Right lobe of liver (tissue), 6 donors: Measurements from ENCODE around the gene NDUFA13. TPM values are rescaled to one million over a fixed set of nuclear protein-coding genes. Genes with fewer than 3 reads are reported as not detected.

Experiments used
- ATAC-seq, 4 donors: fragments of 200-7000 bp; cut with Tn5 transposase; one replicate each; pipeline ENCODE4 v1.9.1; 2020; ENCODE audit warnings: mild to moderate bottlenecking in 4 of 4, moderate library complexity in 4 of 4
- DNase-seq, 3 donors: peaks; one replicate each; pipeline ENCODE4 v3.0.0-alpha.2; 2020
- H3K27ac ChIP-seq, 3 donors: fragments of 200-600 bp; one replicate each; pipeline ENCODE4 v1.8.0; 2022
- H3K27me3 ChIP-seq, 2 donors: fragments of 200-600 bp; one replicate each; pipeline ENCODE4 v1.8.0; 2022
- H3K36me3 ChIP-seq, 4 donors: fragments of 200-600 bp; sonication (generic) in 1 of 4; one replicate each; pipeline versions ENCODE4 v1.5.1 to v1.8.0; 2017 to 2022; ENCODE audit warnings: control low read depth in 1 of 4
- H3K4me1 ChIP-seq, 4 donors: fragments of 200-600 bp; sonication (generic) in 1 of 4; one replicate each; pipeline versions ENCODE4 v1.5.1 to v1.8.0; 2017 to 2022; ENCODE audit warnings: control low read depth in 1 of 4
- H3K4me3 ChIP-seq, 3 donors: fragments of 200-600 bp; one replicate each; pipeline ENCODE4 v1.8.0; 2022
- H3K9me3 ChIP-seq, 4 donors: fragments of 200-600 bp; sonication (generic) in 1 of 4; one replicate each; pipeline versions ENCODE4 v1.5.1 to v1.8.0; 2017 to 2022; ENCODE audit warnings: control low read depth in 1 of 4
- POLR2A ChIP-seq: fragments of 450-650 bp; IDR thresholded peaks from one replicate; pipeline ENCODE4 v1.6.1; 2017; ENCODE audit warnings: antibody characterized with exemption, mild to moderate bottlenecking
- WGBS: methylation state at CpG from one replicate; pipeline ENCODE4 v1.1.6; 2018; ENCODE audit warnings: low coverage, low lambda C conversion rate; ENCODE audit not compliant: insufficient coverage; ENCODE audit errors: missing lambda C conversion rate; 5-methylcytosine and 5-hydroxymethylcytosine counted together
- intact Hi-C, 2 donors: fragments of 100-400 bp; cut with DNase I; formaldehyde crosslinking; loops; one replicate each; pipeline versions ENCODE4 v1.11.2 to v1.14.1; 2022
- total RNA-seq, 6 experiments: library from RNA; depleted of rRNA in 2 of 6; stranded (reverse); fragments of >200 nt in 2 of 6; fragmentation: NEBNext Ultra II Directional in 3 of 6; extraction: Animal tissue kit (Norgen Biotek cat#: 25700) in 3 of 6; gene quantifications; one replicate each; pipeline versions ENCODE4 v1.1.0 to v1.2.4, GENCODE V29; 2016 to 2023
- TF ChIP-seq, protein P1 (sequence below), 4 donors: fragments of 200-600 bp in 3 of 4; fragments of 450-650 bp in 1 of 4; IDR thresholded peaks; one replicate each; pipeline versions ENCODE4 v1.5.1 to v1.8.0; 2016 to 2022; ENCODE audit warnings: antibody characterized with exemption in 4 of 4, mild to moderate bottlenecking in 2 of 4
- donor health status: DM: no; HTN: yes; CAD: no.
- donor health status: DM: no; HTN: no; CAD: no.
- donor health status: DM: no; HTN: no; CAD: no.
- donor health status: DM: no; HTN: yes; CAD: no.
- donor health status: DM: no; HTN: yes; CAD: no.

The NDUFA13 gene
- total RNA-seq, 6 experiments from 2014 or later = 20.8 to 202 (median 154) TPM

DNA sequence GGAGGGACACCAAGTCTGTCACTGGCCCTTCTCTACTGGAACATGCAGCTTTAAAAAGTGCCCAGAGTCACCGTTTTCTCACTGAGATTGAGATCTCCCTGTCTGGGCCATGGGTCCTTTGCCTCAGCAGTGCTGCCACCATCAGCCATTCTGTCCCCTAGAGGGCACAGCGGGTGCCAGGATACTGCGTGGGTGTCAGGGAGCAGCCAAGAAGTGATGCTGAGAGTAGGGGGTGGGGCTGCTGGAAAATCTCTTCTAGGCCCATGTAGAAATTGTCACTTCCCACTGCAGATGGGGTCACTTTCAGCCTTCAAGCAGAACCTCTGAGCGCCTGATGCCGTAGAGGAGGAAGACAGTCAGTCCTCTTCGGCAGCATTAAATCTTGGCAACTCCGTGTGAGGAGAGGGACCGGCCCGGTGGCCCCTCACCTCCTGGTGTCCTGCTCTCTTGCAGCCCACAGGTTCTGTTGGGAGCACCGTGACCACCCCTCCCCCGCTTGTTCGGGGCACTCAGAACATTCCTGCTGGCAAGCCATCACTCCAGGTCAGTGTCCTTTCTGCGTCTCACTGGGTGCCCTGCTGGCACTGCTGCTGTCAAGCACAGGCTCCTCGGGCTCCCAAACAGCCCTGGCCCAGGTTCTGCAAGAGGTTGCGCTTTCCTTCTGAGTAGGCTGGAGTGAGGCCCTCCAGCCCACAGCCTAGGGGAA is 22.0 kb upstream of the NDUFA13 start:
- peaks cover 3 to 53% (median 11%) of the 10 kb centered on the region in 4 donors for H3K36me3 ChIP-seq
- intact Hi-C loops = loop anchor here (5.0 to 10.0 kb wide), 2 partner anchors 127 to 299 kb away; partner anchors contain the start of genes BORCS8 (in 1 of the 2) and RFXANK (in 1 of the 2)
- TF ChIP-seq POLR2A = no peak
- TF ChIP-seq, protein P1, sequence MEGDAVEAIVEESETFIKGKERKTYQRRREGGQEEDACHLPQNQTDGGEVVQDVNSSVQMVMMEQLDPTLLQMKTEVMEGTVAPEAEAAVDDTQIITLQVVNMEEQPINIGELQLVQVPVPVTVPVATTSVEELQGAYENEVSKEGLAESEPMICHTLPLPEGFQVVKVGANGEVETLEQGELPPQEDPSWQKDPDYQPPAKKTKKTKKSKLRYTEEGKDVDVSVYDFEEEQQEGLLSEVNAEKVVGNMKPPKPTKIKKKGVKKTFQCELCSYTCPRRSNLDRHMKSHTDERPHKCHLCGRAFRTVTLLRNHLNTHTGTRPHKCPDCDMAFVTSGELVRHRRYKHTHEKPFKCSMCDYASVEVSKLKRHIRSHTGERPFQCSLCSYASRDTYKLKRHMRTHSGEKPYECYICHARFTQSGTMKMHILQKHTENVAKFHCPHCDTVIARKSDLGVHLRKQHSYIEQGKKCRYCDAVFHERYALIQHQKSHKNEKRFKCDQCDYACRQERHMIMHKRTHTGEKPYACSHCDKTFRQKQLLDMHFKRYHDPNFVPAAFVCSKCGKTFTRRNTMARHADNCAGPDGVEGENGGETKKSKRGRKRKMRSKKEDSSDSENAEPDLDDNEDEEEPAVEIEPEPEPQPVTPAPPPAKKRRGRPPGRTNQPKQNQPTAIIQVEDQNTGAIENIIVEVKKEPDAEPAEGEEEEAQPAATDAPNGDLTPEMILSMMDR (IDR thresholded peaks at IDR 0.05) = peak in 2 of 4 donors; percentile 6 to 22

DNA sequence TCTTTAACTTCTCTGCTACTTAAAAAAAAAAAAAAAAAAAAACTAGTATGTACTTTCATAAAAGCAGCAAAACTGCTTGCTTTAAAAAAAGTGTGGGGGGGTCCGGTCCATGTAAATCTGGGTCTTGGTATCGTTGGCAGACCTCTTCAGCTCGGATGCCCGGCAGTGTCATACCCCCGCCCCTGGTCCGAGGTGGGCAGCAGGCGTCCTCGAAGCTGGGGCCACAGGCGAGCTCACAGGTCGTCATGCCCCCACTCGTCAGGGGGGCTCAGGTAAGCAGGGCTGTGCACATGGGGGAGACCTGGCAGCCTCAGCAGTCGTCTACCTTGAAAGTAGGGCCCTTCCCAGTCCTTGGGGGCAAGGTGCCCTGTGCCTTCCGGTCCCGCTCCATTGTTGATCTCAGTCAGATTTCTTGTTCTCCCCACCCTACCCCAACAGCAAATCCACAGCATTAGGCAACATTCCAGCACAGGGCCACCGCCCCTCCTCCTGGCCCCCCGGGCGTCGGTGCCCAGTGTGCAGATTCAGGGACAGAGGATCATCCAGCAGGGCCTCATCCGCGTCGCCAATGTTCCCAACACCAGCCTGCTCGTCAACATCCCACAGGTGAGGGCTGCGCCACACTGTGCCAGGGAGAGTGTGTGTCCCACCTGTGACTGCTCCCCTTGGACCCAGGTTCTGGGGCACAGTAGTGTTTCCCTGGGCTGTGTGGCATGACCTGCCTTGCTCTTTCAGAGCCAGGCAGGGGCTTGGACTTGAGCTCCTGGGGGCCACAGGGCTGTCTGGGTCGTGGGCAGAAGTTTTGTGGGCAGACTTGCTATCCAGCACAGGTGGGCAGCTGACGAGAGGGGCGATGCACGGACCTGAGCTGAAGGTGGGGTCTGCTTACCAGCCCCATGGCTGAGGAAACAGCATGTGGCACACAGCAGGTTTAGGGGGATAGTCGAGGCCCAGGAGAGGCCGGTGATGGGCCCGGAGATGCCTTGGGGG is 20.1 kb upstream of the NDUFA13 start:
- Histone ChIP-seq H3K4me1 (no peaks in the 10 kb centered on the region), H3K9me3 (no peaks in the 10 kb centered on the region), H3K27me3 (no peaks in the 10 kb centered on the region), H3K4me3 (no peak overlapping the region), H3K27ac (no peak overlapping the region), H3K36me3 (peaks cover 3 to 69% (median 18%) of the 10 kb centered on the region in 4 donors)
- WGBS = 90% methylated on average over 4 of the region's 30 CpGs
- TF ChIP-seq, protein P1 (IDR thresholded peaks at IDR 0.05) = no peak
- TF ChIP-seq POLR2A = no peak
- ATAC-seq (no peak), DNase-seq (peak in 1 of 3 donors; percentile 53)
- intact Hi-C loops = loop anchor here in 1 of 2 donors (10.0 kb wide), 1 partner anchor 301 kb away; the partner anchor contains the start of genes BORCS8 and RFXANK

More for the DNA sequence above, 22.0 kb upstream of the NDUFA13 start:
- Histone ChIP-seq H3K9me3 (no peaks in the 10 kb centered on the region), H3K4me3 (no peak overlapping the region), H3K4me1 (peaks cover 0 to 18% (median 6%) of the 10 kb centered on the region in 4 donors), H3K27ac (no peak overlapping the region), H3K27me3 (no peaks in the 10 kb centered on the region)
- peak in 1 of 3 donors; percentile 55 for DNase-seq
- ATAC-seq = peak in 1 of 4 donors; percentile 27
- 18% methylated on average over 5 of the region's 15 CpGs for WGBS

DNA sequence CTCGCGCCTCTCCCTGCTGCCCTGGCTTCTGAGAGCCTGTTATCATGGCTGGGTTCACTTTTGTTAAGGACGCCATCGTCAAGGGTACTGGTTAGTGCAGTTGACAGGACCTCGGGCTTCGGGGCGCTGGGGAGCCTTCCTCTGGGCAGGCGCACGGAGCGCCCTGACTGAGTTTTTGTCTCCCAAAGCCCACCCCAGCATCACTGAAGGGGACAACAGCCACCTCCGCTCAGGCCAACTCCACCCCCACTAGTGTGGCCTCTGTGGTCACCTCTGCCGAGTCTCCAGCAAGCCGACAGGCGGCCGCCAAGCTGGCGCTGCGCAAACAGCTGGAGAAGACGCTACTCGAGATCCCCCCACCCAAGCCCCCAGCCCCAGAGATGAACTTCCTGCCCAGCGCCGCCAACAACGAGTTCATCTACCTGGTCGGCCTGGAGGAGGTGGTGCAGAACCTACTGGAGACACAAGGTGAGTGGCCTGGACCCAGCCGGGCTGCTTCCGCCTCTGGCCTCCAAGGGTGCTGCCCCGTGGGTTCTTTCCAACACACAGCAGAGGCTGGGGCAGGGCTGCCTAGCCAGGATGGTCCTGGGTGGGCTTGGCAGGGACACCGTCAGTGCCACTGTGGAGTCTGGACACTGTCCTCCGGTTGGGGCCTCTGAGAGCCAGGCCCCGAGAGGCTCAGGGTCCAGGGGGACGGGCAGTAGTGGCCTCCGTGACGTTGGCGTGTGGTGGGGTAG is 17.6 kb upstream of the NDUFA13 start:
- DNase-seq = no peak
- intact Hi-C loops = loop anchor here in 1 of 2 donors (10.0 kb wide), 1 partner anchor 304 kb away; the partner anchor contains the start of genes BORCS8 and RFXANK
- 90% methylated on average over 11 of the region's 33 CpGs for WGBS
- Histone ChIP-seq H3K36me3 (peaks cover 7 to 85% (median 26%) of the 10 kb centered on the region in 4 donors), H3K27ac (no peak overlapping the region), H3K9me3 (no peaks in the 10 kb centered on the region), H3K4me1 (no peaks in the 10 kb centered on the region), H3K27me3 (no peaks in the 10 kb centered on the region), H3K4me3 (no peak overlapping the region)
- no peak for ATAC-seq
- TF ChIP-seq, protein P1 (IDR thresholded peaks at IDR 0.05) = no peak
- TF ChIP-seq POLR2A = no peak
